GM21737 (cell line): ENCODE measurements around the gene RFTN1.

Experiments used
- ATAC-seq: cut with Tn5 transposase; IDR thresholded peaks from one replicate; pipeline ENCODE4 v1.9.1; 2021; ENCODE audit warnings: mild to moderate bottlenecking, moderate library complexity; ENCODE audit not compliant: unreplicated experiment

RFTN1 gene

GRCh38 chr3:16529264-16529663 is 15.8 kb upstream of the RFTN1 start:
- no peak for ATAC-seq

- no peak for ATAC-seq
These were observed 15.1 kb upstream of the RFTN1 start for GRCh38 chr3:16528581-16528993.

GRCh38 chr3:16528106-16528505 is 14.6 kb upstream of the RFTN1 start:
- no peak for ATAC-seq

- no peak for ATAC-seq
These were observed 10.7 kb upstream of the RFTN1 start for GRCh38 chr3:16524196-16524595.

GRCh38 chr3:16523778-16524177 is 10.3 kb upstream of the RFTN1 start:
- no peak for ATAC-seq

GRCh38 chr3:16522834-16523233 is 9.3 kb upstream of the RFTN1 start:
- no peak for ATAC-seq

GRCh38 chr3:16520970-16521881 is 7.7 kb upstream of the RFTN1 start:
- ATAC-seq, result peak; percentile 37

GRCh38 chr3:16520241-16520969 is 6.9 kb upstream of the RFTN1 start:
- ATAC-seq, result no peak

- ATAC-seq, result no peak
These were observed 3.4 kb upstream of the RFTN1 start for GRCh38 chr3:16516695-16517481.

- no peak for ATAC-seq
These were observed 2.5 kb upstream of the RFTN1 start for GRCh38 chr3:16515885-16516420.

GRCh38 chr3:16514755-16515353 is 1.4 kb upstream of the RFTN1 start:
- no peak for ATAC-seq

GRCh38 chr3:16514021-16514700 is 662 bp upstream of the RFTN1 start:
- ATAC-seq, result no peak

GRCh38 chr3:16512435-16513140 is 911 bp downstream of the RFTN1 start:
- ATAC-seq, result peak; percentile 8

GRCh38 chr3:16511681-16512434 is 1.6 kb downstream of the RFTN1 start:
- peak; percentile 41 for ATAC-seq

GRCh38 chr3:16510620-16511319 is 2.7 kb downstream of the RFTN1 start:
- ATAC-seq, result no peak

GRCh38 chr3:16509721-16510619 is 3.5 kb downstream of the RFTN1 start:
- ATAC-seq, result peak; percentile 22

GRCh38 chr3:16508591-16508995 is 4.9 kb downstream of the RFTN1 start:
- no peak for ATAC-seq
